Erythroblast (primary cell): ENCODE measurements around the gene RNF224.

Experiments used
- GATA1 ChIP-seq: IDR thresholded peaks from 2 replicates; pipeline ENCODE4 v1.6.1; 2011; ENCODE audit warnings: low read depth, mild to moderate bottlenecking, control low read depth, low read length, moderate library complexity
- POLR2A ChIP-seq: IDR thresholded peaks from 2 replicates; pipeline ENCODE4 v1.6.1; 2011; ENCODE audit warnings: mild to moderate bottlenecking, low read length

DNA sequence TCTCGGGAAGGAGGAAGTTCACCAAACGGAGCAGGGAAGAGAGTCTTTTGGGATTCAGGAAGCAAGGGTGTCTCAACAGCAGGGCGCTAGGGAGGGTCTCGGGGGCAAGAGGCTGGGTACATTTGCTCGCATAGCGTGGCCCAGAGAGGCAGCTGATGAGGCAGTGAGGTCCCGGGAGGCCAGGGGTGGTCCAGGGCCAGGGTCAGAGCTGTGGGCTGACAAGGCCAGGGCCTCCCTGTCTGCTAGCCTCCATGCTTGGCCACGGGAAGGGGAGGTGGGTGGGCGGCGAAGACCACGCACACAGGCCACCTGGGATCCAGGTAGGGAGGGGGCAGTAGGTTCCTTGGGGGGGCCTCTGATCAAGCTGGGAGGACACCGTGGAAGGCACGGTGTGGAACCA is 15.8 kb upstream of the RNF224 start:
- no peak for TF ChIP-seq POLR2A
- TF ChIP-seq GATA1 = no peak
